SK-N-SH (cell line): ENCODE data around the gene CLIC1. TPM values are rescaled to one million over a fixed set of nuclear protein-coding genes. Genes with fewer than 3 reads are reported as not detected.

Source experiments
- CTCF ChIA-PET: fragments of 300-600, 350-600 bp; formaldehyde crosslinking; extraction: SDS; loops from one replicate; lab custom pipeline; 2021; lab: Yijun Ruan, JAX
- POLR2A ChIA-PET: fragments of 350-600 bp; sonication (Branson Sonifier 250); formaldehyde crosslinking; extraction: SDS; loops from one replicate; lab custom pipeline; 2020; ENCODE audit warnings: antibody characterized with exemption, inconsistent platforms; lab: Yijun Ruan, JAX
- DNase-seq: peaks from one replicate; pipeline ENCODE4 v3.0.0; 2012
- H2AFZ ChIP-seq: fragments of 200-600 bp; sonication (generic); 2 replicates; pipeline ENCODE4 v1.8.1; 2016; ENCODE audit warnings: antibody characterized with exemption, mild to moderate bottlenecking, low read depth
- H3F3A ChIP-seq: fragments of 200-600 bp; sonication (generic); replicated peaks from 2 replicates; pipeline ENCODE3; 2016; ENCODE audit warnings: antibody characterized with exemption, mild to moderate bottlenecking; ENCODE audit not compliant: insufficient read depth
- H3K27ac ChIP-seq, 2 experiments: fragments of 200-500 bp in 1 of 2; fragments of 200-600 bp in 1 of 2; sonication (Bioruptor generic) in 1 of 2; sonication (generic), shearing (Covaris generic) in 1 of 2; 2 replicates each; pipeline versions ENCODE4 v1.5.1 to v1.6.1; 2014 to 2016; ENCODE audit warnings: low read depth in 2 of 2, inconsistent platforms in 1 of 2, low read length in 1 of 2, mild to moderate bottlenecking in 1 of 2, mixed read lengths in 1 of 2
- H3K27me3 ChIP-seq: fragments of 200-600 bp; sonication (generic), shearing (Covaris generic); 2 replicates; pipeline ENCODE4 v1.6.1; 2016; ENCODE audit warnings: mixed run types; ENCODE audit not compliant: insufficient read depth
- H3K36me3 ChIP-seq, 2 experiments: fragments of 200-500 bp in 1 of 2; fragments of 200-600 bp in 1 of 2; sonication (Bioruptor generic) in 1 of 2; sonication (generic) in 1 of 2; replicated peaks in 1 of 2; 2 replicates each; pipeline versions ENCODE3 to v1.5.1; 2014 to 2016; ENCODE audit warnings: low read length in 1 of 2, mild to moderate bottlenecking in 1 of 2; ENCODE audit not compliant: insufficient read depth in 2 of 2, control insufficient read depth in 1 of 2
- H3K4me1 ChIP-seq, 2 experiments: fragments of 200-500 bp in 1 of 2; fragments of 200-600 bp in 1 of 2; sonication (Bioruptor generic) in 1 of 2; sonication (generic), shearing (Covaris generic) in 1 of 2; 2 replicates each; pipeline versions ENCODE4 v1.5.1 to v1.6.1; 2014 to 2016; ENCODE audit warnings: low read depth in 1 of 2, low read length in 1 of 2, mixed run types in 1 of 2; ENCODE audit not compliant: insufficient read depth in 2 of 2, control insufficient read depth in 1 of 2
- H3K4me2 ChIP-seq: fragments of 200-600 bp; sonication (generic), shearing (Covaris generic); 2 replicates; pipeline ENCODE4 v1.6.1; 2017; ENCODE audit warnings: mixed run types
- H3K4me3 ChIP-seq, 2 experiments: fragments of 200-500 bp in 1 of 2; fragments of 200-600 bp in 1 of 2; sonication (Bioruptor generic) in 1 of 2; sonication (generic), shearing (Covaris generic) in 1 of 2; 2 replicates each; pipeline versions ENCODE4 v1.5.1 to v1.8.1; 2014 to 2016; ENCODE audit warnings: low read depth in 2 of 2, inconsistent platforms in 1 of 2, low read length in 1 of 2, mild to moderate bottlenecking in 1 of 2, mixed read lengths in 1 of 2, moderate library complexity in 1 of 2
- H3K79me2 ChIP-seq: fragments of 200-600 bp; sonication (generic); 2 replicates; pipeline ENCODE4 v1.8.1; 2017; ENCODE audit warnings: mild to moderate bottlenecking; ENCODE audit not compliant: insufficient read depth
- H3K9ac ChIP-seq: fragments of 200-600 bp; sonication (generic); 2 replicates; pipeline ENCODE4 v1.6.1; 2017; ENCODE audit warnings: mixed run types
- H3K9me2 ChIP-seq: fragments of 200-600 bp; sonication (generic); 2 replicates; pipeline ENCODE4 v1.6.1; 2017; ENCODE audit warnings: mixed run types
- H3K9me3 ChIP-seq: fragments of 200-600 bp; sonication (generic); 2 replicates; pipeline ENCODE4 v1.6.1; 2017; ENCODE audit warnings: mixed run types, mild to moderate bottlenecking, moderate library complexity
- H4K20me1 ChIP-seq: fragments of 200-600 bp; sonication (generic); 2 replicates; pipeline ENCODE4 v1.6.1; 2017; ENCODE audit warnings: mild to moderate bottlenecking, mixed run types; ENCODE audit not compliant: insufficient read depth
- EP300 ChIP-seq, 2 experiments: IDR thresholded peaks; 2 replicates each; pipeline versions ENCODE4 v1.4.0 to v1.6.1; 2012; ENCODE audit warnings: borderline replicate concordance in 1 of 2, low read depth in 1 of 2, low read length in 1 of 2
- EZH2phosphoT487 ChIP-seq: fragments of 200-600 bp; sonication (generic); IDR thresholded peaks from 2 replicates; pipeline ENCODE4 v1.6.1; 2017; ENCODE audit warnings: low read depth, mixed run types, mild to moderate bottlenecking, antibody characterized with exemption, moderate library complexity, borderline replicate concordance
- FOXJ3 ChIP-seq: sonication (generic); formaldehyde crosslinking; IDR thresholded peaks from 2 replicates; pipeline ENCODE4 v1.5.1; 2020; ENCODE audit warnings: mild to moderate bottlenecking, missing genetic modification reagents
- GABPA ChIP-seq: IDR thresholded peaks from 2 replicates; pipeline ENCODE4 v1.4.0; 2012; ENCODE audit warnings: low read depth, mild to moderate bottlenecking
- NRF1 ChIP-seq: IDR thresholded peaks from 2 replicates; pipeline ENCODE4 v1.6.1; 2012; ENCODE audit warnings: low read depth, mild to moderate bottlenecking, low read length
- POLR2AphosphoS5 ChIP-seq: IDR thresholded peaks from 2 replicates; pipeline ENCODE4 v1.6.1; 2012; ENCODE audit warnings: low read depth, low read length
- SIN3A ChIP-seq: IDR thresholded peaks from 2 replicates; pipeline ENCODE4 v1.6.1; 2012; ENCODE audit warnings: low read depth, mild to moderate bottlenecking, low read length, moderate library complexity, borderline replicate concordance
- TAF1 ChIP-seq: IDR thresholded peaks from 2 replicates; pipeline ENCODE4 v1.6.1; 2012; ENCODE audit warnings: low read depth, mild to moderate bottlenecking, low read length, moderate library complexity, borderline replicate concordance
- TEAD4 ChIP-seq: IDR thresholded peaks from 2 replicates; pipeline ENCODE4 v1.4.0; 2012; ENCODE audit warnings: mild to moderate bottlenecking, borderline replicate concordance; ENCODE audit not compliant: insufficient read depth
- ZBTB33 ChIP-seq: IDR thresholded peaks from 2 replicates; pipeline ENCODE4 v1.4.0; 2012; ENCODE audit warnings: low read depth, borderline replicate concordance
- WGBS: methylation state at CpG from one replicate; pipeline ENCODE4 v1.1.6; 2017; ENCODE audit warnings: low lambda C conversion rate; 5-methylcytosine and 5-hydroxymethylcytosine counted together
- polyA plus RNA-seq, 3 experiments: library from polyadenylated mRNA; depleted of rRNA; stranded (reverse); fragments of >200 nt; gene quantifications; 2 replicates each; pipeline ENCODE4 v1.2.3, GENCODE V29; 2012
- TF ChIP-seq, protein P1 (sequence below): IDR thresholded peaks from 2 replicates; pipeline ENCODE4; 2012
- TF ChIP-seq, protein P2 (sequence below): IDR thresholded peaks from 2 replicates; pipeline ENCODE4 v1.4.0; 2012; ENCODE audit warnings: low read depth
- TF ChIP-seq, protein P3 (sequence below): fragments of 150-350 bp; IDR thresholded peaks from 2 replicates; pipeline ENCODE4 v1.6.1; 2016; ENCODE audit warnings: mild to moderate bottlenecking, low read depth, low read length
- TF ChIP-seq, protein P4 (sequence below): IDR thresholded peaks from 2 replicates; pipeline ENCODE4 v1.6.1; 2012; ENCODE audit warnings: mild to moderate bottlenecking, low read depth, low read length, moderate library complexity

Gene CLIC1
- polyA plus RNA-seq, 1 of the 3 experiments (the other 2 are of a cell fraction): 520 TPM

GRCh38 chr6:31776485-31776988 lies 40.2 kb upstream of the CLIC1 start:
- TF ChIP-seq ZBTB33 (no peak), NRF1 (no peak), EZH2phosphoT487 (no peak), TAF1 (no peak), FOXJ3 (no peak), TEAD4 (no peak), SIN3A (no peak), EP300 (IDR thresholded peaks at IDR 0.05; ENCODE audit: borderline replicate concordance in 1 of 2, low read depth in 1 of 2, low read length in 1 of 2) (no peak), GABPA (no peak), POLR2AphosphoS5 (no peak)
- TF ChIP-seq, protein P1, sequence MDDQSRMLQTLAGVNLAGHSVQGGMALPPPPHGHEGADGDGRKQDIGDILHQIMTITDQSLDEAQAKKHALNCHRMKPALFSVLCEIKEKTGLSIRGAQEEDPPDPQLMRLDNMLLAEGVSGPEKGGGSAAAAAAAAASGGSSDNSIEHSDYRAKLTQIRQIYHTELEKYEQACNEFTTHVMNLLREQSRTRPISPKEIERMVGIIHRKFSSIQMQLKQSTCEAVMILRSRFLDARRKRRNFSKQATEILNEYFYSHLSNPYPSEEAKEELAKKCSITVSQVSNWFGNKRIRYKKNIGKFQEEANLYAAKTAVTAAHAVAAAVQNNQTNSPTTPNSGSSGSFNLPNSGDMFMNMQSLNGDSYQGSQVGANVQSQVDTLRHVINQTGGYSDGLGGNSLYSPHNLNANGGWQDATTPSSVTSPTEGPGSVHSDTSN: no peak
- TF ChIP-seq, protein P2, sequence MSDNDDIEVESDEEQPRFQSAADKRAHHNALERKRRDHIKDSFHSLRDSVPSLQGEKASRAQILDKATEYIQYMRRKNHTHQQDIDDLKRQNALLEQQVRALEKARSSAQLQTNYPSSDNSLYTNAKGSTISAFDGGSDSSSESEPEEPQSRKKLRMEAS: no peak
- TF ChIP-seq, protein P3, sequence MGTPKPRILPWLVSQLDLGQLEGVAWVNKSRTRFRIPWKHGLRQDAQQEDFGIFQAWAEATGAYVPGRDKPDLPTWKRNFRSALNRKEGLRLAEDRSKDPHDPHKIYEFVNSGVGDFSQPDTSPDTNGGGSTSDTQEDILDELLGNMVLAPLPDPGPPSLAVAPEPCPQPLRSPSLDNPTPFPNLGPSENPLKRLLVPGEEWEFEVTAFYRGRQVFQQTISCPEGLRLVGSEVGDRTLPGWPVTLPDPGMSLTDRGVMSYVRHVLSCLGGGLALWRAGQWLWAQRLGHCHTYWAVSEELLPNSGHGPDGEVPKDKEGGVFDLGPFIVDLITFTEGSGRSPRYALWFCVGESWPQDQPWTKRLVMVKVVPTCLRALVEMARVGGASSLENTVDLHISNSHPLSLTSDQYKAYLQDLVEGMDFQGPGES: no peak
- TF ChIP-seq, protein P4, sequence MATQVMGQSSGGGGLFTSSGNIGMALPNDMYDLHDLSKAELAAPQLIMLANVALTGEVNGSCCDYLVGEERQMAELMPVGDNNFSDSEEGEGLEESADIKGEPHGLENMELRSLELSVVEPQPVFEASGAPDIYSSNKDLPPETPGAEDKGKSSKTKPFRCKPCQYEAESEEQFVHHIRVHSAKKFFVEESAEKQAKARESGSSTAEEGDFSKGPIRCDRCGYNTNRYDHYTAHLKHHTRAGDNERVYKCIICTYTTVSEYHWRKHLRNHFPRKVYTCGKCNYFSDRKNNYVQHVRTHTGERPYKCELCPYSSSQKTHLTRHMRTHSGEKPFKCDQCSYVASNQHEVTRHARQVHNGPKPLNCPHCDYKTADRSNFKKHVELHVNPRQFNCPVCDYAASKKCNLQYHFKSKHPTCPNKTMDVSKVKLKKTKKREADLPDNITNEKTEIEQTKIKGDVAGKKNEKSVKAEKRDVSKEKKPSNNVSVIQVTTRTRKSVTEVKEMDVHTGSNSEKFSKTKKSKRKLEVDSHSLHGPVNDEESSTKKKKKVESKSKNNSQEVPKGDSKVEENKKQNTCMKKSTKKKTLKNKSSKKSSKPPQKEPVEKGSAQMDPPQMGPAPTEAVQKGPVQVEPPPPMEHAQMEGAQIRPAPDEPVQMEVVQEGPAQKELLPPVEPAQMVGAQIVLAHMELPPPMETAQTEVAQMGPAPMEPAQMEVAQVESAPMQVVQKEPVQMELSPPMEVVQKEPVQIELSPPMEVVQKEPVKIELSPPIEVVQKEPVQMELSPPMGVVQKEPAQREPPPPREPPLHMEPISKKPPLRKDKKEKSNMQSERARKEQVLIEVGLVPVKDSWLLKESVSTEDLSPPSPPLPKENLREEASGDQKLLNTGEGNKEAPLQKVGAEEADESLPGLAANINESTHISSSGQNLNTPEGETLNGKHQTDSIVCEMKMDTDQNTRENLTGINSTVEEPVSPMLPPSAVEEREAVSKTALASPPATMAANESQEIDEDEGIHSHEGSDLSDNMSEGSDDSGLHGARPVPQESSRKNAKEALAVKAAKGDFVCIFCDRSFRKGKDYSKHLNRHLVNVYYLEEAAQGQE: no peak
- peak overlapping the region; percentile 69 for H3K4me2 ChIP-seq
- peaks cover 9 to 10% of the 10 kb centered on the region in 2 experiments; a peak in 2 of 4 replicates for H3K4me1 ChIP-seq
- no peaks in the 10 kb centered on the region for H3K9me3 ChIP-seq
- H3K4me3 ChIP-seq: no peak overlapping the region
- H3K36me3 ChIP-seq: peaks cover 0 to 29% of the 10 kb centered on the region in 2 experiments
- no peak for DNase-seq
- H3K27ac ChIP-seq: no peak overlapping the region
- H3K9ac ChIP-seq: 0 out of 2 replicates have a peak overlapping the region, but pooled peaks have one; percentile 23
- H3F3A ChIP-seq: peaks cover 3% of the 10 kb centered on the region
- 53% methylated on average over 13 of the region's 14 CpGs for WGBS
- ChIA-PET POLR2A (no interaction called here), CTCF (interaction anchor here (2.0 to 9.9 kb wide), 2 partner anchors 9 to 14 kb away, joined by 8 to 62 read pairs; no protein-coding TSS in a partner anchor)
- H3K9me2 ChIP-seq: no peaks in the 10 kb centered on the region
- H4K20me1 ChIP-seq: no peaks in the 10 kb centered on the region
- no peak overlapping the region for H2AFZ ChIP-seq
- H3K27me3 ChIP-seq: no peaks in the 10 kb centered on the region
- H3K79me2 ChIP-seq: no peaks in the 10 kb centered on the region
